Hematopoietic multipotent progenitor cell treated with erythropoietin and hydrocortisone succinate and interleukin-3 and kit ligand, for 15 days (in vitro differentiated cells): Measurements from ENCODE around the gene AQP2.
A peak's percentile ranks its signal among the peaks of the same experiment; 100 is the strongest.

Experiments used
- DNase-seq: peaks from one replicate; pipeline ENCODE4 v3.0.0-alpha.2; 2015; ENCODE audit warnings: low spot score

AQP2 gene

GRCh38 chr12:49942512-49942893, 8.0 kb upstream of the AQP2 start:
- no peak for DNase-seq

GRCh38 chr12:49942921-49943624, 7.5 kb upstream of the AQP2 start:
- DNase-seq = no peak

GRCh38 chr12:49943625-49943960, 6.9 kb upstream of the AQP2 start:
- DNase-seq = no peak

- DNase-seq = no peak
Measured at GRCh38 chr12:49944046-49944445, 6.5 kb upstream of the AQP2 start.

GRCh38 chr12:49944718-49945117, 5.8 kb upstream of the AQP2 start:
- no peak for DNase-seq

- peak; percentile 60 for DNase-seq
Measured at GRCh38 chr12:49945394-49946080, 5.0 kb upstream of the AQP2 start.

- DNase-seq = no peak
Measured at GRCh38 chr12:49946086-49946485, 4.5 kb upstream of the AQP2 start.

- DNase-seq = no peak
Measured at GRCh38 chr12:49946497-49946896, 4.0 kb upstream of the AQP2 start.

GRCh38 chr12:49947593-49948226, 2.8 kb upstream of the AQP2 start:
- DNase-seq = no peak

GRCh38 chr12:49948866-49949845, 1.4 kb upstream of the AQP2 start:
- DNase-seq = no peak

- no peak for DNase-seq
Measured at GRCh38 chr12:49949866-49950265, 671 bp upstream of the AQP2 start.

GRCh38 chr12:49951411-49952240, 1.1 kb downstream of the AQP2 start:
- no peak for DNase-seq

- DNase-seq = no peak
Measured at GRCh38 chr12:49952391-49953055, 2.0 kb downstream of the AQP2 start.

- DNase-seq = no peak
Measured at GRCh38 chr12:49953151-49953550, 2.6 kb downstream of the AQP2 start.

- no peak for DNase-seq
Measured at GRCh38 chr12:49953961-49954846, 3.7 kb downstream of the AQP2 start.

- DNase-seq = no peak
Measured at GRCh38 chr12:49954863-49955830, 4.6 kb downstream of the AQP2 start.

GRCh38 chr12:49955899-49956662, 5.5 kb downstream of the AQP2 start:
- no peak for DNase-seq
